Panc1 (cell line): ENCODE data around the gene PDCD1. TPM values are rescaled to one million over a fixed set of nuclear protein-coding genes. Genes with fewer than 3 reads are reported as not detected.

Experiments
- ATAC-seq: fragments of 200-7000 bp; cut with Tn5 transposase; 2 replicates; pipeline ENCODE4 v1.9.1; 2020; ENCODE audit warnings: mild to moderate bottlenecking, moderate library complexity
- BruUV-seq: library from RNA; stranded (reverse); fragments of 400-500 nt; replicated peaks from 2 replicates; lab custom pipeline; 2021; lab: Mats Ljungman, UMichigan
- CTCF ChIA-PET: fragments of 300-600 bp; sonication (Branson Sonifier 250); formaldehyde crosslinking; loops from one replicate; lab custom pipeline; 2022; ENCODE audit warnings: antibody characterized with exemption; lab: Charles Lee
- POLR2A ChIA-PET: fragments of 300-600 bp; sonication (Branson Sonifier 250); formaldehyde crosslinking; loops from one replicate; lab custom pipeline; 2022; ENCODE audit warnings: antibody characterized with exemption; lab: Charles Lee
- DNase-seq: peaks from one replicate; pipeline ENCODE4 v3.0.0-alpha.2; 2010; ENCODE audit warnings: low read depth, low spot score
- H3K27ac ChIP-seq: 2 replicates; pipeline ENCODE4 v1.5.1; 2011; ENCODE audit warnings: mild to moderate bottlenecking, low read length, inconsistent platforms
- H3K27me3 ChIP-seq: fragments of 200-500 bp; sonication (Bioruptor generic); 2 replicates; pipeline ENCODE4 v1.6.0; 2014; ENCODE audit warnings: low read length, inconsistent platforms; ENCODE audit not compliant: control insufficient read depth, insufficient read depth
- H3K36me3 ChIP-seq: fragments of 200-500 bp; sonication (Bioruptor generic); 2 replicates; pipeline ENCODE4 v1.5.1; 2014; ENCODE audit warnings: inconsistent platforms, mild to moderate bottlenecking, low read length, moderate library complexity; ENCODE audit not compliant: control insufficient read depth, insufficient read depth
- H3K4me1 ChIP-seq: 2 replicates; pipeline ENCODE4 v1.5.1; 2011; ENCODE audit warnings: inconsistent platforms, mild to moderate bottlenecking, low read length, moderate library complexity; ENCODE audit not compliant: control insufficient read depth, insufficient read depth
- H3K4me3 ChIP-seq, 2 experiments: 2 replicates each; pipeline ENCODE4 v1.5.1; 2011 to 2012; ENCODE audit warnings: low read depth in 2 of 2, low read length in 2 of 2, mild to moderate bottlenecking in 2 of 2, inconsistent platforms in 1 of 2, moderate library complexity in 1 of 2
- H3K9me3 ChIP-seq: fragments of 200-500 bp; sonication (Bioruptor generic); 2 replicates; pipeline ENCODE4 v1.5.1; 2014; ENCODE audit warnings: low read depth, mild to moderate bottlenecking, inconsistent platforms, low read length, moderate library complexity; ENCODE audit not compliant: control insufficient read depth, insufficient read depth
- POLR2AphosphoS5 ChIP-seq: IDR thresholded peaks from 2 replicates; pipeline ENCODE4 v1.6.1; 2012; ENCODE audit warnings: mild to moderate bottlenecking, low read depth, low read length, moderate library complexity
- SIN3A ChIP-seq: IDR thresholded peaks from 2 replicates; pipeline ENCODE4 v1.6.1; 2012; ENCODE audit warnings: low read depth, mild to moderate bottlenecking, low read length, moderate library complexity, borderline replicate concordance; ENCODE audit not compliant: insufficient read depth
- TCF7L2 ChIP-seq: IDR thresholded peaks from 2 replicates; pipeline ENCODE4 v1.6.1; 2011; ENCODE audit warnings: mild to moderate bottlenecking, low read depth, low read length, inconsistent platforms
- in situ Hi-C: cut with HindIII; loops from 2 replicates; pipeline ENCODE4 v1.10.0; 2016; ENCODE audit warnings: low sequenced_read_pairs, low pct_unique_long_range_greater_than_20kb
- intact Hi-C: fragments of 100-400 bp; cut with micrococcal nuclease; formaldehyde crosslinking; loops from one replicate; pipeline ENCODE4 v1.10.0; 2022; ENCODE audit not compliant: unreplicated experiment
- total RNA-seq: library from RNA; stranded (reverse); gene quantifications from one replicate; pipeline ENCODE4 v1.2.1, GENCODE V29; 2021; ENCODE audit not compliant: unreplicated experiment
- TF ChIP-seq, protein P1 (sequence below), 2 experiments: IDR thresholded peaks; 2 replicates each; pipeline ENCODE4 v1.6.1; 2011 to 2012; ENCODE audit warnings: low read depth in 2 of 2, control low read depth in 1 of 2, low read length in 1 of 2, mild to moderate bottlenecking in 1 of 2, moderate library complexity in 1 of 2; ENCODE audit not compliant: insufficient read depth in 1 of 2
- TF ChIP-seq, protein P2 (sequence below): fragments of 450-650 bp; IDR thresholded peaks from 2 replicates; pipeline ENCODE4 v1.5.1; 2017; ENCODE audit warnings: mild to moderate bottlenecking

PDCD1 gene
- total RNA-seq, 1 experiment from 2014 or later: 0.15 TPM

DNA sequence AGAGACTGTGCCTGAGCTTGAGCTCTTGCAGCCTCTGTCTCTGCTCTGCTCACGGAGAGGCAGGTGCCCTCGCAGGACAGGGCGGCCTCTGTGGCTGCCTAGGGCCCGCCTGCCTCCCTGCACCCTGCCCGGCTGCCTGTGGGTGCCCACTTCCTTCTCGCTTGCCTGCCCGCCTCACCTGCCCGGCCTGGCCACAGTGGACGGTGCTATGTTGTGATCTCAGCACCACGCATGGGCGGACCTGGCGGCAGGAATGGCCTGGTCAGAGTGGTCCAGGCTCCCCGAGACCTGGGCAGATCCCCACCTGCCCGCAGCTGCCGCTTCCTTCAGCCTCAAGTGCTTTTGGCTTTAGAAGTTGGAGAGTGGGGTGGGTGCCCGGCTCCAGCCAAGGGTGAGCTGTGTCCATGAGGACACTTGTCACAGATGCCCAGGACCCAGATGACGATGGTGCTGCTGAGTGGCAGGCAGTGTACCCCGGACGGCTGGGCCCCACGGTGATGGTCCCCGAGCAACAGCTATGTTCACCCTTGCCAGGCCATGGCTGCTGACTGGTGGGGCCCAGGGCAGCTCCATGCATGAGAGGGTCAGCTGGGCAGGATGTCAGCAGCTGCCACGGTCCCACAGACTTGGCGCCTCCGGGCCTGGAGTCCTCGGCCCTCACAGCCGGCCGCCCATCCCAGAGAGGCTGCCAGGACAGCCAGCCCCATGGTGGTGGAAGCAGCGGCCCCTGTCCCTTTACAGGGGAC lies 36.2 kb upstream of the PDCD1 start:
- TF ChIP-seq, protein P1, sequence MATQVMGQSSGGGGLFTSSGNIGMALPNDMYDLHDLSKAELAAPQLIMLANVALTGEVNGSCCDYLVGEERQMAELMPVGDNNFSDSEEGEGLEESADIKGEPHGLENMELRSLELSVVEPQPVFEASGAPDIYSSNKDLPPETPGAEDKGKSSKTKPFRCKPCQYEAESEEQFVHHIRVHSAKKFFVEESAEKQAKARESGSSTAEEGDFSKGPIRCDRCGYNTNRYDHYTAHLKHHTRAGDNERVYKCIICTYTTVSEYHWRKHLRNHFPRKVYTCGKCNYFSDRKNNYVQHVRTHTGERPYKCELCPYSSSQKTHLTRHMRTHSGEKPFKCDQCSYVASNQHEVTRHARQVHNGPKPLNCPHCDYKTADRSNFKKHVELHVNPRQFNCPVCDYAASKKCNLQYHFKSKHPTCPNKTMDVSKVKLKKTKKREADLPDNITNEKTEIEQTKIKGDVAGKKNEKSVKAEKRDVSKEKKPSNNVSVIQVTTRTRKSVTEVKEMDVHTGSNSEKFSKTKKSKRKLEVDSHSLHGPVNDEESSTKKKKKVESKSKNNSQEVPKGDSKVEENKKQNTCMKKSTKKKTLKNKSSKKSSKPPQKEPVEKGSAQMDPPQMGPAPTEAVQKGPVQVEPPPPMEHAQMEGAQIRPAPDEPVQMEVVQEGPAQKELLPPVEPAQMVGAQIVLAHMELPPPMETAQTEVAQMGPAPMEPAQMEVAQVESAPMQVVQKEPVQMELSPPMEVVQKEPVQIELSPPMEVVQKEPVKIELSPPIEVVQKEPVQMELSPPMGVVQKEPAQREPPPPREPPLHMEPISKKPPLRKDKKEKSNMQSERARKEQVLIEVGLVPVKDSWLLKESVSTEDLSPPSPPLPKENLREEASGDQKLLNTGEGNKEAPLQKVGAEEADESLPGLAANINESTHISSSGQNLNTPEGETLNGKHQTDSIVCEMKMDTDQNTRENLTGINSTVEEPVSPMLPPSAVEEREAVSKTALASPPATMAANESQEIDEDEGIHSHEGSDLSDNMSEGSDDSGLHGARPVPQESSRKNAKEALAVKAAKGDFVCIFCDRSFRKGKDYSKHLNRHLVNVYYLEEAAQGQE (IDR thresholded peaks at IDR 0.05; ENCODE audit: insufficient read depth in 1 of 2, low read depth in 2 of 2, low read length in 1 of 2): no peak
- TF ChIP-seq, protein P2, sequence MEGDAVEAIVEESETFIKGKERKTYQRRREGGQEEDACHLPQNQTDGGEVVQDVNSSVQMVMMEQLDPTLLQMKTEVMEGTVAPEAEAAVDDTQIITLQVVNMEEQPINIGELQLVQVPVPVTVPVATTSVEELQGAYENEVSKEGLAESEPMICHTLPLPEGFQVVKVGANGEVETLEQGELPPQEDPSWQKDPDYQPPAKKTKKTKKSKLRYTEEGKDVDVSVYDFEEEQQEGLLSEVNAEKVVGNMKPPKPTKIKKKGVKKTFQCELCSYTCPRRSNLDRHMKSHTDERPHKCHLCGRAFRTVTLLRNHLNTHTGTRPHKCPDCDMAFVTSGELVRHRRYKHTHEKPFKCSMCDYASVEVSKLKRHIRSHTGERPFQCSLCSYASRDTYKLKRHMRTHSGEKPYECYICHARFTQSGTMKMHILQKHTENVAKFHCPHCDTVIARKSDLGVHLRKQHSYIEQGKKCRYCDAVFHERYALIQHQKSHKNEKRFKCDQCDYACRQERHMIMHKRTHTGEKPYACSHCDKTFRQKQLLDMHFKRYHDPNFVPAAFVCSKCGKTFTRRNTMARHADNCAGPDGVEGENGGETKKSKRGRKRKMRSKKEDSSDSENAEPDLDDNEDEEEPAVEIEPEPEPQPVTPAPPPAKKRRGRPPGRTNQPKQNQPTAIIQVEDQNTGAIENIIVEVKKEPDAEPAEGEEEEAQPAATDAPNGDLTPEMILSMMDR: no peak
- no peak for TF ChIP-seq TCF7L2
- no peak for TF ChIP-seq SIN3A
- TF ChIP-seq POLR2AphosphoS5: no peak
- no TSS peak for BruUV-seq
- peak overlapping the region; percentile 76 for H3K27ac ChIP-seq
- DNase-seq: no peak
- H3K36me3 ChIP-seq: no peaks in the 10 kb centered on the region
- H3K27me3 ChIP-seq: no peaks in the 10 kb centered on the region
- CTCF ChIA-PET: no interaction called here
- ATAC-seq: peak; percentile 31
- peaks cover 38% of the 10 kb centered on the region for H3K4me1 ChIP-seq
- no peaks in the 10 kb centered on the region for H3K9me3 ChIP-seq
- intact Hi-C loops (no loop called here), in situ Hi-C loops (no loop called here)
- POLR2A ChIA-PET: no interaction called here
- H3K4me3 ChIP-seq: no peak overlapping the region

DNA sequence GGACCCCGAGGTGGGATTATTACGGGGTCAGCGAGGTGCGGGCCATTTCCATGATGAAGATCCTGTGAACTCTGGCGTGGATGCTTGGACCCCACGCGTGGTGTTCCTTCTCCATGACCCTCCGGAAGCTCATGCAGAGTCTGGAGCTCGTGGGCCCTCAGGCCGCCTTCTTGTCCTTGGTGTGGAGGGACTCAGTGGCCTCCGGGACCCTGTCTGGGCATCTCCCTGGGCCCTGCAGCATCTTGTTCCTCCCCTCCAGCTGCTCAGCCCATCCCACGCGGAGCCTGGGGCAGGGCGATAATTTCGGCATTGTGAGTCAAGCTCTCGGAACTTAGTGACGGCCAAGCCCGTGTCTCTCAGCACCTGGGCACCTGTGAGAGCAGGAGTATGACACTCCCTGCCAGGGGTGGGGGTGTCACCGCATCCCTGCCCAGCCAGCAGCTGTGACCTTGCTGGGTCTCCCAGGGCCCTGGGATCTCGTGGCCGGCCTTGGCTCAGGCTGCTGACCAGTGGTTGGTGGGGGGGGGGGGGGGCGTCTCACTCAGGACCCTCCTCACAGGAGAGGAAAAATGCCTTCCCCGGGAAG lies 35.5 kb upstream of the PDCD1 start:
- ChIA-PET CTCF (no interaction called here), POLR2A (no interaction called here)
- BruUV-seq: no TSS peak
- no peaks in the 10 kb centered on the region for H3K9me3 ChIP-seq
- TF ChIP-seq SIN3A (no peak), TCF7L2 (no peak), POLR2AphosphoS5 (no peak)
- TF ChIP-seq, protein P1 (IDR thresholded peaks at IDR 0.05; ENCODE audit: insufficient read depth in 1 of 2, low read depth in 2 of 2, low read length in 1 of 2): no peak
- TF ChIP-seq, protein P2: no peak
- intact Hi-C loops: no loop called here
- no peak for ATAC-seq
- in situ Hi-C loops: no loop called here
- no peak overlapping the region for H3K4me3 ChIP-seq
- peaks cover 38% of the 10 kb centered on the region for H3K4me1 ChIP-seq
- H3K27ac ChIP-seq: peak overlapping the region; percentile 2
- DNase-seq: no peak
- no peaks in the 10 kb centered on the region for H3K36me3 ChIP-seq
- no peaks in the 10 kb centered on the region for H3K27me3 ChIP-seq
